Transverse colon (tissue), 4 donors: Measurements from ENCODE around the gene NME9. TPM values are rescaled to one million over a fixed set of nuclear protein-coding genes. Genes with fewer than 3 reads are reported as not detected.

ENCODE experiments used
- DNase-seq: peaks from one replicate; pipeline ENCODE4 v3.0.0-alpha.2; 2019
- H3K27ac ChIP-seq, 4 donors: fragments of 200-600 bp; sonication (generic); 2 replicates each; pipeline ENCODE4 v1.5.1; 2016 to 2018; ENCODE audit warnings: inconsistent platforms in 4 of 4
- H3K27me3 ChIP-seq: fragments of 200-600 bp; sonication (generic); 2 replicates; pipeline ENCODE4 v1.5.1; 2017; ENCODE audit warnings: inconsistent platforms
- H3K36me3 ChIP-seq, 4 donors: fragments of 200-600 bp; sonication (generic); 2 replicates each; pipeline ENCODE4 v1.5.1; 2017 to 2019; ENCODE audit warnings: inconsistent platforms in 4 of 4
- H3K4me1 ChIP-seq, 4 donors: fragments of 200-600 bp; sonication (generic); 2 replicates each; pipeline ENCODE4 v1.5.1; 2017 to 2020; ENCODE audit warnings: inconsistent platforms in 4 of 4
- H3K4me3 ChIP-seq, 4 donors: fragments of 200-600 bp; sonication (generic); 1 replicate in 1 of 4; 2 replicates in 3 of 4; pipeline versions ENCODE4 v1.5.1 to v1.6.1; 2017 to 2019; ENCODE audit warnings: inconsistent platforms in 4 of 4
- H3K9me3 ChIP-seq, 2 donors: fragments of 200-600 bp; sonication (generic); 2 replicates each; pipeline ENCODE4 v1.5.1; 2017 to 2019; ENCODE audit warnings: inconsistent platforms in 2 of 2
- EP300 ChIP-seq: sonication (generic); formaldehyde crosslinking; IDR thresholded peaks from one replicate; pipeline ENCODE4 v1.6.1; 2017; ENCODE audit warnings: antibody characterized with exemption, low read depth
- POLR2A ChIP-seq: fragments of 450-650 bp; IDR thresholded peaks from one replicate; pipeline ENCODE4 v1.6.1; 2016; ENCODE audit warnings: antibody characterized with exemption, mild to moderate bottlenecking, moderate library complexity
- POLR2AphosphoS5 ChIP-seq, 3 donors: sonication (generic); formaldehyde crosslinking; IDR thresholded peaks; one replicate each; pipeline ENCODE4 v1.6.1; 2016; ENCODE audit warnings: antibody characterized with exemption in 3 of 3
- WGBS, 2 donors: methylation state at CpG; one replicate each; pipeline ENCODE4 v1.1.5; 2018; ENCODE audit warnings: low coverage in 1 of 2; 5-methylcytosine and 5-hydroxymethylcytosine counted together
- in situ Hi-C, 4 donors: fragments of 200-750 bp; cut with MboI; loops; one replicate each; pipeline versions ENCODE4 v1.15.0 to v1.15.1; 2017; ENCODE audit warnings: low sequenced_read_pairs in 3 of 4, low pct_ligation_motif_present in 1 of 4, low pct_unique_long_range_greater_than_20kb in 1 of 4
- intact Hi-C: fragments of 100-400 bp; cut with DNase I; formaldehyde crosslinking; loops from one replicate; pipeline ENCODE4 v1.15.1; 2023; ENCODE audit warnings: low total_unique reads
- total RNA-seq, 4 donors: library from RNA; depleted of rRNA; stranded (reverse); fragments of >200 nt; gene quantifications; one replicate each; pipeline ENCODE4 v1.1.0, GENCODE V29; 2016
- TF ChIP-seq, protein P1 (sequence below), 5 experiments: fragments of 200-600 bp in 3 of 5; fragments of 450-650 bp in 2 of 5; sonication (generic) in 3 of 5; IDR thresholded peaks; 1 replicate in 2 of 5; 2 replicates in 3 of 5; pipeline ENCODE4 v1.5.1; 2016 to 2017; ENCODE audit warnings: antibody characterized with exemption in 5 of 5, inconsistent platforms in 3 of 5, mild to moderate bottlenecking in 2 of 5, moderate library complexity in 1 of 5

Gene NME9
- total RNA-seq, 4 donors from 2014 or later = not detected

DNA sequence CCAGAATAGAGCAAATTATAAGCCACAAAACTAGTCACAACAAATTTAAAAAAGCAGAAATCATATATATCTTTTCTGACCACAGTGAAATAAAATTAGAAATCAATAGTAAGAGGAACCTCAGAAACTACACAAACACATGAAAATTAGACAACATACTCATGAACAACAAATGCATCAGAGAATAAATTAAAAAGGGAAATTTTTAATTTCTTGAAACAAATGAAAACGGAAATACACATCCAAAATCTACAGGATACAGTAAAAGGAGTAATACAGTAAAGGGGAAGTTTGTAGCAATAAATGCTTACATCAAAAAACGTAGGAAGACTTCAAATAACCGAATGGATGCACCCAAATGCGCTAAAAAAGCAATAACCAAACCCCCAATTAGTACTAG, 19.2 kb downstream of the NME9 start:
- Histone ChIP-seq H3K4me1 (no peaks in the 10 kb centered on the region), H3K27ac (no peak overlapping the region), H3K9me3 (peaks cover 11 to 23% of the 10 kb centered on the region in 2 donors), H3K36me3 (no peaks in the 10 kb centered on the region), H3K27me3 (peaks cover 7% of the 10 kb centered on the region), H3K4me3 (no peak overlapping the region)
- TF ChIP-seq, protein P1, sequence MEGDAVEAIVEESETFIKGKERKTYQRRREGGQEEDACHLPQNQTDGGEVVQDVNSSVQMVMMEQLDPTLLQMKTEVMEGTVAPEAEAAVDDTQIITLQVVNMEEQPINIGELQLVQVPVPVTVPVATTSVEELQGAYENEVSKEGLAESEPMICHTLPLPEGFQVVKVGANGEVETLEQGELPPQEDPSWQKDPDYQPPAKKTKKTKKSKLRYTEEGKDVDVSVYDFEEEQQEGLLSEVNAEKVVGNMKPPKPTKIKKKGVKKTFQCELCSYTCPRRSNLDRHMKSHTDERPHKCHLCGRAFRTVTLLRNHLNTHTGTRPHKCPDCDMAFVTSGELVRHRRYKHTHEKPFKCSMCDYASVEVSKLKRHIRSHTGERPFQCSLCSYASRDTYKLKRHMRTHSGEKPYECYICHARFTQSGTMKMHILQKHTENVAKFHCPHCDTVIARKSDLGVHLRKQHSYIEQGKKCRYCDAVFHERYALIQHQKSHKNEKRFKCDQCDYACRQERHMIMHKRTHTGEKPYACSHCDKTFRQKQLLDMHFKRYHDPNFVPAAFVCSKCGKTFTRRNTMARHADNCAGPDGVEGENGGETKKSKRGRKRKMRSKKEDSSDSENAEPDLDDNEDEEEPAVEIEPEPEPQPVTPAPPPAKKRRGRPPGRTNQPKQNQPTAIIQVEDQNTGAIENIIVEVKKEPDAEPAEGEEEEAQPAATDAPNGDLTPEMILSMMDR (IDR thresholded peaks at IDR 0.05) = no peak
- no peak for TF ChIP-seq POLR2A
- no peak for TF ChIP-seq POLR2AphosphoS5 (IDR thresholded peaks at IDR 0.05)
- no peak for TF ChIP-seq EP300
- WGBS, 2 donors = 79 to 88% methylated on average over 4 of the region's 4 CpGs
- in situ Hi-C loops = no loop called here
- intact Hi-C loops = no loop called here
- DNase-seq = no peak

DNA sequence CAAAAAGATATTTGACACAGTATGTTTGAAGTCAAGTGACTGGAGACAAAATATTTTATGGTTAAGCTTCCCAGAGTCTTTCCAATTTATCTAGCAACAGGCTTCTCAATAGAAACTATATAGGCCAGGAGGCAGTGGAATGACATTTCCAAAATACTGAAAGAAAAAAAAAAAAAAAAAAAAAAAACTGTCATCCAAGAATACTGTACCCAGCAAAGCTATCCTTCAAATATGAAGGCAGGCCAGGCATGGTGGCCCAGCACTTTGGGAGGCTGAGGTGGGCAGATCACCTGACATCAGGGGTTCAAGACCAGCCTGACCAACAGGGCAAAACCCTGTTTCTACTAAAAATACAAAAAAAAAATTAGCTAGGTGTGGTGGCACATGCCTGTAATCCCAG, 20.9 kb downstream of the NME9 start:
- no peak for DNase-seq
- Histone ChIP-seq H3K4me1 (no peaks in the 10 kb centered on the region), H3K27ac (no peak overlapping the region), H3K9me3 (peaks cover 11 to 23% of the 10 kb centered on the region in 2 donors), H3K27me3 (peaks cover 7% of the 10 kb centered on the region), H3K36me3 (no peaks in the 10 kb centered on the region), H3K4me3 (no peak overlapping the region)
- in situ Hi-C loops = no loop called here
- intact Hi-C loops = no loop called here
- TF ChIP-seq, protein P1 (IDR thresholded peaks at IDR 0.05) = no peak
- TF ChIP-seq EP300 (no peak), POLR2AphosphoS5 (IDR thresholded peaks at IDR 0.05) (no peak), POLR2A (no peak)

DNA sequence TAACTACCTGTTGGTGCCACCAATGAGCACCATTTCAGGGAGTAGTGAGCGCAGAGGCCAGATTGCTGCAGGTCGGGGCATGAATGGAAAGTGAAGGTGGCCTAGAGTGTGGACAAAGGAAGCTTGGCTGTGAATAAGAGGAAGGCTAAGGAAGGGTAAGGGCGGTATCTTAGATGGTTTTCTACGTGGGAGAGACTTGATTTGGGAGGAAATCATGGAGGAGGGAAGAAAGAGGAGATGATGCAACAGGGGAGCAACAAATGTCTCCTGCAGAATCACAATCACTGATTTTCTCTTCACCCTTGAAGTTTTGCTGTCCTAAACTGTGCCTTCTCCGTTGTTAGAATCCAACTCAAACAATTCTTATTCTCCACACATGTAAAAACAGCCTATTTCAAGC, 21.8 kb downstream of the NME9 start:
- no peak overlapping the region for H3K4me3 ChIP-seq
- peaks cover 7% of the 10 kb centered on the region for H3K27me3 ChIP-seq
- H3K36me3 ChIP-seq = no peaks in the 10 kb centered on the region
- WGBS, 2 donors = 67 to 89% methylated on average over 5 of the region's 5 CpGs
- H3K9me3 ChIP-seq = peaks cover 11 to 23% of the 10 kb centered on the region in 2 donors
- in situ Hi-C loops (no loop called here), intact Hi-C loops (no loop called here)
- no peaks in the 10 kb centered on the region for H3K4me1 ChIP-seq
- H3K27ac ChIP-seq = no peak overlapping the region
- DNase-seq = no peak
- no peak for TF ChIP-seq POLR2A
- TF ChIP-seq, protein P1 (IDR thresholded peaks at IDR 0.05) = no peak
- TF ChIP-seq POLR2AphosphoS5 (IDR thresholded peaks at IDR 0.05) = no peak
- TF ChIP-seq EP300 = no peak

DNA sequence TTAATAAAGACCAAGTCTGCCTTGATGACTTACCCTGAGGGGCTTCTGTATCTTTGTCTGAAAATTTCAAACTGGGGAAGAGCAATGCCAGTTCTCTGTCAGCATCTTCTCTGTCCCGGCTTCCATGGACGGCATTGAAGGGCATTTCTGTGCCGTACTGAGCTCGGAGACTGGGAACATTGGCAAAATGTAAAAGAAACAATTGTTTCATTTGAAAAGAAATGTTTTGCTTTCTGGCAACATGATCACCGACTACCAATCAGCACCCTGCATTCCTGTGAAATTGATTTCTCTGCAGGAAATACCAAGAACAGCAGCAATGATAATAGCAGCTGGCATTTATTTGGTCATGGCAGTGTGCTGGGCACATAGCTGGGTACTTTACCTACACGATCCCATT, 26.2 kb downstream of the NME9 start:
- H3K4me1 ChIP-seq = no peaks in the 10 kb centered on the region
- H3K27ac ChIP-seq = no peak overlapping the region
- DNase-seq = no peak
- intact Hi-C loops (no loop called here), in situ Hi-C loops (no loop called here)
- peaks cover 0 to 3% of the 10 kb centered on the region in 2 donors for H3K9me3 ChIP-seq
- H3K36me3 ChIP-seq = no peaks in the 10 kb centered on the region
- H3K27me3 ChIP-seq = no peaks in the 10 kb centered on the region
- 91 to 100% methylated on average over 3 to 6 of the region's 6 CpGs for WGBS, 2 donors
- TF ChIP-seq POLR2AphosphoS5 (IDR thresholded peaks at IDR 0.05) (no peak), POLR2A (no peak), EP300 (no peak)
- TF ChIP-seq, protein P1 (IDR thresholded peaks at IDR 0.05) = no peak
- no peak overlapping the region for H3K4me3 ChIP-seq
